Liver (tissue), 3 donors: Measurements from ENCODE around the gene FKBP5.

Experiments used
- HNF4G ChIP-seq: IDR thresholded peaks from 2 replicates; pipeline ENCODE4 v1.6.1; 2016; ENCODE audit warnings: antibody characterized with exemption
- RXRA ChIP-seq, 2 donors: IDR thresholded peaks; 2 replicates each; pipeline ENCODE4 v1.6.1; 2017 to 2018; ENCODE audit warnings: antibody characterized with exemption in 2 of 2, mild to moderate bottlenecking in 1 of 2
- ZBTB33 ChIP-seq: IDR thresholded peaks from 2 replicates; pipeline ENCODE4 v1.6.1; 2016; ENCODE audit warnings: antibody characterized with exemption
- TF ChIP-seq, protein P1 (sequence below): fragments of 150-350 bp; IDR thresholded peaks from 2 replicates; pipeline ENCODE4 v1.5.1; 2017; ENCODE audit warnings: improper control_type of control experiment, low read depth, low read length; ENCODE audit not compliant: missing input control
- donor health status: healthy.
- donor health status: healthy.

DNA sequence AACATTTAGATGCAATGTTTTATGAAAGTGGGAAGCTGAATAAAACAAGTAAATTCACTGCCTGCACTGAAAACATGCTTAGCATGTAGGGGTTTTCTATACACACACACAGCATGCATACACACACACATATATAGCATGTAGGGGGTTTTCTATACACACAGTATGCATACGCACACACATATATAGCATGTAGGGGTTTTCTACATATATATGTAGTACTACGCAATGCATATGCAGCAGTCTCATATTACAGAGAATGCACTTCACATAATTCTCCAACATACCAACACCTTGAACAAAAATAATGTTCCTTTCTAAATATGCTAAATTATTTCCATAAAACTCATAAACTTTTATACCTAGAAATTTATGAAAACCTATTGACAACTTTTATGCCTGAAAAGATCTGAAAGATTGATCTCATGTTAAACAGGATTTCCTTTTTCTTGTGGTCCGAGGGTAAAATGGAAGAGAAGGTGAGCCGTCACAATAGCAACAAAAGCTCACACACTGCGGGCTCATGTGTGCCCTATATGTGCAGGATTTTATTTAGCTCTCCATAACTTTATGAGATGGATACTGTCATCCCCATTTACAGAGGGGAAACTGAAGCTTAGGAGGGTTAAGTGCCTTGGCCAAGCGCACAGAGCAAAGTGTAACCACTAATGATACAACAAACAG is 94.1 kb downstream of the FKBP5 start:
- TF ChIP-seq HNF4G, result no peak
- no peak for TF ChIP-seq RXRA (IDR thresholded peaks at IDR 0.05)
- TF ChIP-seq, protein P1, sequence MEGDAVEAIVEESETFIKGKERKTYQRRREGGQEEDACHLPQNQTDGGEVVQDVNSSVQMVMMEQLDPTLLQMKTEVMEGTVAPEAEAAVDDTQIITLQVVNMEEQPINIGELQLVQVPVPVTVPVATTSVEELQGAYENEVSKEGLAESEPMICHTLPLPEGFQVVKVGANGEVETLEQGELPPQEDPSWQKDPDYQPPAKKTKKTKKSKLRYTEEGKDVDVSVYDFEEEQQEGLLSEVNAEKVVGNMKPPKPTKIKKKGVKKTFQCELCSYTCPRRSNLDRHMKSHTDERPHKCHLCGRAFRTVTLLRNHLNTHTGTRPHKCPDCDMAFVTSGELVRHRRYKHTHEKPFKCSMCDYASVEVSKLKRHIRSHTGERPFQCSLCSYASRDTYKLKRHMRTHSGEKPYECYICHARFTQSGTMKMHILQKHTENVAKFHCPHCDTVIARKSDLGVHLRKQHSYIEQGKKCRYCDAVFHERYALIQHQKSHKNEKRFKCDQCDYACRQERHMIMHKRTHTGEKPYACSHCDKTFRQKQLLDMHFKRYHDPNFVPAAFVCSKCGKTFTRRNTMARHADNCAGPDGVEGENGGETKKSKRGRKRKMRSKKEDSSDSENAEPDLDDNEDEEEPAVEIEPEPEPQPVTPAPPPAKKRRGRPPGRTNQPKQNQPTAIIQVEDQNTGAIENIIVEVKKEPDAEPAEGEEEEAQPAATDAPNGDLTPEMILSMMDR, result no peak
- TF ChIP-seq ZBTB33, result no peak
